ENCODE data around the gene MAST4. TPM values are rescaled to one million over a fixed set of nuclear protein-coding genes. Genes with fewer than 3 reads are reported as not detected.

Gene MAST4
- total RNA-seq, 1 donor from 2014 or later = 0.99 TPM

GRCh38 chr5:66737096-66737495, 140.9 kb downstream of the MAST4 start:
- Mint-ChIP-seq H3K36me3 (no peaks in the 10 kb centered on the region), H3K27me3 (ENCODE audit: insufficient read depth, low read depth) (peaks cover 2% of the 10 kb centered on the region), H3K27ac (no peak overlapping the region), H3K4me3 (no peak overlapping the region), H3K4me1 (peaks cover 8% of the 10 kb centered on the region), H3K9me3 (no peaks in the 10 kb centered on the region)
- Histone ChIP-seq H3K9ac (no peak overlapping the region), H3K9me3 (ENCODE audit: low read depth) (no peaks in the 10 kb centered on the region), H3K4me1 (no peaks in the 10 kb centered on the region), H3K27ac (no peak overlapping the region), H3F3A (ENCODE audit: low read depth) (no peaks in the 10 kb centered on the region), H3K79me2 (ENCODE audit: low read depth) (no peaks in the 10 kb centered on the region), H4K20me1 (ENCODE audit: low read depth) (no peaks in the 10 kb centered on the region), H3K36me3 (no peaks in the 10 kb centered on the region), H2AFZ (replicated peaks) (no peak overlapping the region), H3K27me3 (no peaks in the 10 kb centered on the region), H3K4me3 (no peak overlapping the region), H3K4me2 (no peak overlapping the region)
- TF ChIP-seq CTCF (IDR thresholded peaks at IDR 0.05) (no peak), EZH2 (IDR thresholded peaks at IDR 0.05) (no peak), EZH2phosphoT487 (IDR thresholded peaks at IDR 0.05) (no peak)
- no peak for DNase-seq (ENCODE audit: low spot score)

DNA sequence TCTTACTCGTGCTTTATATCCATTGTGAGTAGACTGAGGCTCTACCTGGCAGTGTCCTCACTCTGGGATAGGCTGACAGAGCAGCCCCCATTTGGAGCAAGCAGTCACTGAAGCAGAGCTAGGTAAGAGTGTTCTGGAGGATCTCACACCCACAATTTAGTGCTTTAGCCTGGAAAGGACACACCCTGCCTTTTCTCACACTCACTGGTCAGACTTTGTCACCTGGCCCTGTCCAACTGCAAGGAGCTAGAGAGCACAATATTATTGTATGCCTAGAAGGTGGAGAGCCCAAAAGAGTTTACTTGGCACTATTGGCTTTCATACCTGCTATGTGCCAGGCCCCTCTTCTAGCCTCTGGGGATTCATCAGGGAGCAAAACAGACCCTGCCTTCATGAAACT, 141.9 kb downstream of the MAST4 start:
- H3K4me1 ChIP-seq = no peaks in the 10 kb centered on the region
- no peaks in the 10 kb centered on the region for H3K36me3 ChIP-seq

DNA sequence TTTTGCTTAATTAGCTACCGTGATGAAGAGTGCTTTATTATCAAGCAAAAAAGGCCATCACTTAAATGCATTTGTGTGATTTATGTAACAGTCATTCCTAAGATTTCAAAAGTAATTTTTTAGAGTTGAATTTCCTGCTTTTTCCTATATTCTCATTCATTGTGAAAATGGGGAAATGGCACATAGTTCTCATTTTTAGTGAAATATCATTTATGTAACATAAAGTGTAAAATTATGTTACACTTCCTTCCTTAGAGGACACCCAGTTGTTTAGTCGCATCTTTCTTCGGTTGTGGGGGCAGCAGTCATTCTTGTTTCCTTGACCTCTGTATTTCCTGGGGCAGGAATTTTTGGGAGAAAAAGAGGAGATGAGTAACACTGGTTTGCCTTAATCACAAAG, 142.8 kb downstream of the MAST4 start:
- Histone ChIP-seq H3K27me3 (no peaks in the 10 kb centered on the region), H3K9me3 (ENCODE audit: low read depth) (no peaks in the 10 kb centered on the region), H3K9ac (no peak overlapping the region), H3K4me2 (no peak overlapping the region), H3K4me3 (no peak overlapping the region), H3F3A (ENCODE audit: low read depth) (no peaks in the 10 kb centered on the region), H4K20me1 (ENCODE audit: low read depth) (no peaks in the 10 kb centered on the region), H2AFZ (replicated peaks) (no peak overlapping the region), H3K79me2 (ENCODE audit: low read depth) (no peaks in the 10 kb centered on the region), H3K4me1 (no peaks in the 10 kb centered on the region), H3K27ac (no peak overlapping the region), H3K36me3 (no peaks in the 10 kb centered on the region)
- H3K27me3 Mint-ChIP-seq (ENCODE audit: insufficient read depth, low read depth) = no peaks in the 10 kb centered on the region
- TF ChIP-seq EZH2phosphoT487 (IDR thresholded peaks at IDR 0.05) = no peak
- TF ChIP-seq EZH2 (IDR thresholded peaks at IDR 0.05) = no peak
- TF ChIP-seq CTCF (IDR thresholded peaks at IDR 0.05) = no peak
- no peaks in the 10 kb centered on the region for H3K36me3 Mint-ChIP-seq
- peaks cover 8% of the 10 kb centered on the region for H3K4me1 Mint-ChIP-seq
- DNase-seq (ENCODE audit: low spot score) = no peak
- H3K4me3 Mint-ChIP-seq = no peak overlapping the region
- H3K27ac Mint-ChIP-seq = no peak overlapping the region
- no peaks in the 10 kb centered on the region for H3K9me3 Mint-ChIP-seq

More for the DNA sequence above, 141.9 kb downstream of the MAST4 start:
- no peaks in the 10 kb centered on the region for H3K9me3 Mint-ChIP-seq
- peaks cover 8% of the 10 kb centered on the region for H3K4me1 Mint-ChIP-seq
- H3K4me3 ChIP-seq = no peak overlapping the region
- no peak overlapping the region for H3K4me3 Mint-ChIP-seq
- H3K27me3 Mint-ChIP-seq (ENCODE audit: insufficient read depth, low read depth) = no peaks in the 10 kb centered on the region
- no peaks in the 10 kb centered on the region for H3K9me3 ChIP-seq (ENCODE audit: low read depth)
- no peak overlapping the region for H3K4me2 ChIP-seq
- DNase-seq (ENCODE audit: low spot score) = no peak
- no peaks in the 10 kb centered on the region for H3K36me3 Mint-ChIP-seq
- H3K27ac Mint-ChIP-seq = no peak overlapping the region
- TF ChIP-seq CTCF (IDR thresholded peaks at IDR 0.05) (no peak), EZH2 (IDR thresholded peaks at IDR 0.05) (no peak), EZH2phosphoT487 (IDR thresholded peaks at IDR 0.05) (no peak)
- H3K27me3 ChIP-seq = no peaks in the 10 kb centered on the region
- no peaks in the 10 kb centered on the region for H3K79me2 ChIP-seq (ENCODE audit: low read depth)
- no peak overlapping the region for H3K9ac ChIP-seq
- no peaks in the 10 kb centered on the region for H3F3A ChIP-seq (ENCODE audit: low read depth)
- H3K27ac ChIP-seq = no peak overlapping the region
- no peak overlapping the region for H2AFZ ChIP-seq (replicated peaks)
- no peaks in the 10 kb centered on the region for H4K20me1 ChIP-seq (ENCODE audit: low read depth)

Measured in neural progenitor cell (in vitro differentiated cells).